ENCODE results near the gene FGR.
"Not testable (repeated sequence)": the region's sequence is repeated elsewhere in the genome, so short reads cannot be mapped to it uniquely, and the experiment has no call there.

FGR gene

DNA sequence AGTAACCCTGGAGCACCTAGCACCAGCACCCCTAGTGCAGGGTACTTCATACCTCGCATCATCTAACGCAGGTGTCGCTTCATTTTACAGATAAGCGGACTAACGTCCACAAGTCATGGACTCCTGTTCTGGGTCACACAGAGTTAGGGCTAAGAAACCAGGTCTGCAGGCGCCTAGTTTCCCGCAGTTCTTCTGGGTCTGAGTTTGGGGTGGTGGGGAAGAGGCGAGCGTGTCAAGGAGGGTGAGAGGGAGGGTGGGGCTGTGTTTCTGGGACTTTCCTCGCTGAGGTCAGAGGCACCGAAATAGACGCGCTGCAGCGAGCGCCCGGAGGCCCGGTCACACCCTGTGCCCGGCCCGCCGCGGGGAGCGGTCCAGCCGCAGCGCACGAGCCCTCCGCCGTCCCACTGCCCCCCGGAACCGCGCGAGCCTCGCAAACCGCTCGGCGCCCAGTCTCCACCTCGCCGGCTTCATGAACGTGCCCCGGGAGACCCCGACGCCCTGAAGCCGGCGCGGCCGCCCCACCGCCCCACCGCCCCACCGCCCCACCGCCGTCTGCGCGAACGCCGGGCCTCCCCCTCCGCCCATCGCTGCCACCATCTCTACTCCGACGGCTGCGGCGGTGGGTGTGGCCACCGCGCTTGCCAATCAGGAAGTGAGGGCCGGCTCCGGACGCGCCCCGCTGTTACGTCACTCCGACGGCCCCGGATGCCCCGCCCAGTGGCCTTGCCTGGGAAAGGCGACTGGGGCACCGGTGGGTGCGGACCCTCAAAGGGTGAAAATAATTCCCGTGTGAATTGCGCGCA, 24.7 kb upstream of the FGR start:
- DNase-seq, result peak; percentile 95

DNA sequence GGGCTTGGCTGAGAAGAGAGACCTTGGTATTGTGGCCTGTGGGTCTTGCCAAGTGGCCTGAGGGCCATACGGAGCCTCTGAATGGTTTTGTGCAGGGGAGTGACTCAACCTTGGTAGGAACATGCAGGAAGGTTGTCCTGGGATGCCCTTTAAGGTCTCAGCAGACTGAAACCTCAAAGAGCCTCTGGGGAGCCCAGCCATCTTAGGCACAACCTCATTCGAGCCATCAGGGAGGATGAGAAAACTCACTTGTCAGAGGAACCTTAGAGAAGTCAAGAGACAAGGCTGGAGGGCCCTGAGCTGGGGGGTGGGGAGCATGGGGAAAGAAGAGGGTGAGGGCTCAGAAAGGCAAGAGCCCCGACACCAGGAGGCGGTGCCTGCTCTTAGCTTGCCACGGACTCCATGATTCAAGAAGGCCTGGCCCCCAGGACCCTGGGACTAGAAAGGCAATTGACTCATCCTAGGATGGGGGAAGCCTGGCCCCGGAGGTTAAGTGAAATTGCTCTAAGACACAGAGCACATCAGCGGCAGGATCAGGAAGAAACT, 24.0 kb upstream of the FGR start:
- peak; percentile 37 for DNase-seq

DNA sequence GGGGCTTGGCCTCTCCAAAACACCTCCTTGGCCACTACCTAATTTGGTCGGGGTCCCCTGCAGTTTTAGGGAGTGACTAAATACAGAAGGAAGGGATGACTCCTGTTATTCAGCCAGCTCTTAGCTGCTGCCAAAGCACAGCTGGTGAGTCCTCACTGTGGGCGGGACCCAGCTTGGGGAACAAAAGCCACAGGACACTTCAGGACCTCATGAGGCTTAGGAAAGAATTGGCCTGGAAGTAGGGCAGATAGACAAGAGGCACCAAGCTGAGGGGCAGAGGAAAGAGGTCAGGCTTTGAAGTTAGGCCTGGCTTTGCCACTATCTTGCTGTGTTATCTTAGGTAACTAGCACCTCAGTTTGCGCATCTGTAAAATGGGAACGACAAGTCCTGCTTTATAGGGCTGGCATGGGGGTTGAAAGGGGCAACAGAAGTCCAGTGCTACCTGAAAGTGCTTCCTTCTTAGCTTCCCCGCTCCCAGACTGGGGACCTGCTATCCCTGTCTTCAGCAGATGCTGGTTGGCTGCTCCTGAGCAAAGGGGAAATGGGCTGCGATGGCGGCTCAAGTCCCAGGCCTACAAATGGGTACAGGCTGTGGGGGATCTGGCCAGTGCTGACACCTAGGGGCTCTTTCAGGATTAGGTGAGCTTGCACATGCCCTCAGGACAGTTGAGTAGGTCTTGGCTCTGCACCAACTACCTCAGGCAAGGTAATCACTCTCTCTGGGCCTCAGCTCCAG, 21.3 kb upstream of the FGR start:
- peak; percentile 69 for DNase-seq

DNA sequence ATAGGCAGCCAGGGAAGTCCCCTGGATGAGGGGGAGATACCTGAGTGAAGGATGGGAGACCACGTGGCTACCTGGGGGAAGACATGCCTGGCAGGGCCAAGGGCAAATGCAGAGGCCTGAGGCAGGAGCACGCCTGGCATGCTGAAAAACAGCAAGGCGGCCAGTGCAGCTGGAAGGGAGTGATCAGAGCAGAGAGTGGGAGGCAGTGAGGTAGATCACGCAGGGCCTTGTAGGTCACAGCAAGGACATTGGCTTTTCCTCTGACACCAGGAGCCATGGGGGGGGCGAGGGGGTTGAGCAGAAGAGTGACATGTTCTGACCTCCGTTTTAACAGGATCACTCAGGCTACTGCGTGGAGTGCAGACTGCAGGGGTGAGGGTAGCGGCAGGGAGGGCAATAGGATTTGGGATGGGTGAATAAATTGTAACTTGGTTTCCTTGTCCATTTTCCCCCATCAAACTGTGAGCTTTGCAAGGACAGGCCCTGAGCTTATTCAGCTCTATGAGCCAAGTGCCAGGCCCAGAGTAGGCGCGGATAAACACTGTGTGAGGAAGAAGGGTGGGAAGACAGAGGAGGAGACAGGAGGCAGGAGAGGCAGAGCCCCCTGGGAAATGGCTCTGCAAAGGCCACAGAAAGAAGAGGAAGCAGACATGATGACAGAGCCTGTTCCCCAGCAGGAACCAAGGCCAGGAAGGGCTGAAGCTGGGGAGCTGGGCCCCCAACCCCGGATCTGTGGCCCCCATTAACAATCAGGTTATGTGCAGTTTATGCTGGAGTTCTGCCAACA, 20.4 kb upstream of the FGR start:
- DNase-seq, result no peak

DNA sequence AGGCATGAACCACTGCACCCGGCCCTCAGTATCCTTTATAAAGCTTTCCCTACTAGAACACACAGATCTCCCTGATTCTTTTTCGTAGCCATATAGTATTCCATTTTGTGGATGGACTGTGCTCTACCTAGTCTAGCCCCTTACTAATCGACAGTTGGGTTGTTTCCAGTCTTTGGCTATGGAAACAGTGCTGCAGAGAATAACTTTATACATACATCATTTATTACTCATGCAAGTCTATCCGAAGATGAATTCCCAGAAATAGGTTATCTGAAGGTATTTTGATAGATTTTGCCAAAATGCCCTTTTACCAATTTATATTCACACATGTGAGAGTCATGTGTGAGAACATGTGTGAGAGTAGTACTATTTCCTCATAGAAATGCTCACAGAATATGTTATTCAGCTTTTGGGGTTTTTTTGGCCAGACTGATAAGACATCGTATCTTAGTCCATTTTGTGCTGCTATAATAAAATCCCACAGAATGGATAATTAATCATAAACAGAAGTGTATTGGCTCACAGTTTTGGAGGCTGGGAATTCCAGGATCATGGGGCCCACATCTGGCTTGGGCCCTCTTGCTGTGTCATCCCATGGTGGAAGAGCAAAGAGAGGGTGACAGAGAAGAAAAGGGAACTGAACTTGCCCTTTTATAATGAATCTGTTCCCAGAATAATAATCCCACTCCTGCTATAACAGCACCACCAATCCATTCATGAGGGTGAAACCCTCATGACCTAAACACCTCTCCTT, 17.3 kb upstream of the FGR start:
- no peak for DNase-seq

DNA sequence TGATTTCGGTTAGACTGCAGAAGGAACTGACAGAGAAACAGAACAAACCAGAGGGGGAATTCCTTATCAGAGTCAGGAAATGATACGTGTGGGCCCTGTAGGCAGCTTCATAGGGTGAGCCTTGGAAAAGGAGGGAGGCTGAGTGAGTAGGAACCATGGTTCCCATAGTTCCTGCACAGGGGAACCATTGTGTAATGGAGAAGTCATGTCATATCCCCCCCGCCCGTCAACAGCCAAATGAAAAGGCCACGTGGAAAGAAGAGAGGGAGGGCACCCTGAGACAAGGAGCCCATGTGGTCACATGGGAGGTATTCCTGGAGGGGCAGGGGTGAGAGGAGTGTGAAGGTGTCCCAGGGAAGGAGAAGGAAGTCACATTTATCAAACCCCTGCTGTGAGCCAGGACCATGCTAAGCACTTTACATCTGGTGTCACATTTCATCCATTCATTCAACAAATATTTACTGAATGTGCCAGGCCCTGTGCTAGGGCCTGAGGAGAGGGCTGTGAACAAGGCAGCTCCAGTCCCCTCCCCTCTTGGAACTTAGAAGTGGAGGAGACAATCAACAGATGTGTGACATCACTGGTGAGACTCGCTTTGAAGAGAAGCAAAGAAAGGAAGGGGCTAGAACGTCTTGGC, 15.7 kb upstream of the FGR start:
- DNase-seq, result peak; percentile 85

DNA sequence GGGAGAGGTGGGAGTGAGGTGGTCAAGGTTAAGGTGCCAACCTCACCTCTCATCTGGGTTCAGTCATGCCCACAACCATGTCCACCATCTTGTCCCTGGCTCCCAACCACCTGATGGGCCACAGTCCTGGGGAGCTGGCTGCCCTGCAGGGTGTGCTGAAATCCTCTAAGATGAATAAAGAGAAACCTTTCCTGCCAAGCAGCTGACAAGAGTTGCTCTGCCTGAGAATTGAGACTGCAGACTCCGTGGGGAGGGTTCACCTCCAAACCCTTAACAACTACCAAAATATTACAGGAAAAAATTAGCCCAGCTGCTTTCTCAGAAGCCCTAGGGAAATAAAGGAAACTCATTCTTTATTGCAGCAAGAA, 15.2 kb upstream of the FGR start:
- no peak for DNase-seq

DNA sequence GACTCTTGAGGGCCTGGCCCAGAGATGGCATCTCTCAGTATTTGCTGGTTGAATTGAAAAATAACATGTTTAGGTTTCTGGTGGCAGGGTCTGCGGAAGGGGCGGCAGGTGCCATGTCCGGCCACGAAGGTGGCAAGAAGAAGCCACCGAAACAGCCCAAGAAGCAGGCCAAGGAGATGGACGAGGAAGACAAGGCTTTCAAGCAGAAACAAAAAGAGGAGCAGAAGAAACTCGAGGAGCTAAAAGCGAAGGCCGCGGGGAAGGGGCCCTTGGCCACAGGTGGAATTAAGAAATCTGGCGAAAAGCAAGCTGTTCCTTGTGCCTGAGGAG, 14.3 kb upstream of the FGR start:
- no peak for DNase-seq

DNA sequence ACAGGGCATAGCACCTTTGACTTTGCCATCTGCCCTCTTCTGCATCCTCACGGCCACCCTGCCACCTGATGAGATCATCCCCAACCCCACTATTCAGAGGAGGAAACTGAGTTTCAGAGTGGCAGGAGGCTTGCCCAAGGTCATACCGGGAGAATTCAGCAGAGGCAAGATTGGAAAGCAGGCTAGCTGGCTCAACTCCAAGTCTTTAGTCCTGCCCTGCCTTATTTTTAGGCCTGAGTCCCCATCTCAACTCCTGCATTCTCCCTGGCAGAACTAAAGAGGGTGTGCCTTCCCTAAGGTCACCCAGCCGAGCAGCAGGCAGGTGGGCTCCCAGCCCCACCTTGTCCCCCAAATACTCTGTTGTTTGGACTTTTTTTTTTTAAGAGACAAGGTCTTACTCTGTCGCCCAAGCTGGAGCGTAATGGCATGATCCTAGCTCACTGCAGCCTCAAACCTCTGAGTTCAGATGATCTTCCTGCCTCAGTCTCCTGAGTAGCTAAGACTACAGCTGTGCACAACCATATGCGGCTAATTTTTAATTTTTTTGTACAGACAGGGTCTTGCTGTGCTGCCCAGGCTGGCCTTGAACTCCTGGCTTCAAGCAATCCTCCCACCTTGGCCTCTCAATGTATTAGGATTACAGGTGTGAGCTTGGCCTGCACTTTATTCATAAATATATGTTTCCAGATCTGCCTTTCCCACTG, 13.8 kb upstream of the FGR start:
- DNase-seq, result no peak

DNA sequence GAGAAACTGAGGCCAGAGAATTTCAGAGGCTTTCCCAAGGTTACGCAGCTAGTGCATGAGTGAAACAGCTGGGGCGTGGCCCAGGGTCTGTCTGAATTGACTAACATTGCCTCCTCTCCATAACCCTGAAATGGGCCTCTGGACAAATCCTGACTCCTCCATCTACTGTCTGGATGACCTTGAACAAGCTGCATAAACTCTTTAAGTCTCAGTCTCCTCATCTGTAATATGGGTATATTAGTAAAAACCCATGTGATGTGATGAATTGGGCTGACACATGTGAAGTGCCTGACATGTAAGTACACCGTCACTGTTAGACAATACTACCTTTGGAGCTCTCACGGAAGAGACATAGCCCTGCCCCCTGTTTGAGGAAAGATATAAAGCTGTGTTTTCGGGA, 12.3 kb upstream of the FGR start:
- DNase-seq, result no peak

DNA sequence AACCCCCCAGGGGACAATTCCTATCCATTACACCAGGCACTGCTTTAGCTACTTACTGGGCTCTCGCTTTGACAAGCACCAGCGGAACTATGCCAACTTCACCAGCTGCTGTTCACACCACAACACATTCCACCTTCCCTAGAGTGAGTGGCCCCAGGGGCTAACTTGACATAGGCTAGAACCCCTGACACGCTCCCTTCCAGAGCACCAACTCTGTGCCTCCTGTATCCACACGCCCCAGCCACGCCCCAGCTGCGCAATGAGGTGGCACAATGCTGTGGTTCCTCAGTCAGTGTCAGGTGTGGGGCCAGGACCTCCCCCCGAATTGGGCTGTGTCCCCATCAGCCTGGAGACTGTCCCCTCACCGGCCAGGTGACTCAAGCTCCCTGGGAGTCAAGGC, 11.7 kb upstream of the FGR start:
- no peak for DNase-seq

DNA sequence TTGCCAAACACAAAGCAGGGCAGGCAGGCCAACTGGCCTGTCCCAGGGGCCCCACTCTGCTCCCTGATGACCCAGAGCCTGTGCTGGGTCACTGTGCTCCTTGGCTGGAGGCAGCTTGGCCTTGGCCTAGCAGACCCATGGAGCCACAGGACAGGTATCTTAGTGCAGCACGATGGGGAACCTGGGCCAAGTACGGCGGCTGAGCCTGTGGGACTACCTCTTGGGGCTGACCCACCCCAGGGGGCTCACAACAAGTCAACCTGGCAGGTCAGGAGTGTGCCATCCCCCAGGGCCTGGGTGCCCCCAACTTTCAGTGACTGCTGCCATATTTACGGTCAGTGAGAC, 10.1 kb upstream of the FGR start:
- no peak for DNase-seq

DNA sequence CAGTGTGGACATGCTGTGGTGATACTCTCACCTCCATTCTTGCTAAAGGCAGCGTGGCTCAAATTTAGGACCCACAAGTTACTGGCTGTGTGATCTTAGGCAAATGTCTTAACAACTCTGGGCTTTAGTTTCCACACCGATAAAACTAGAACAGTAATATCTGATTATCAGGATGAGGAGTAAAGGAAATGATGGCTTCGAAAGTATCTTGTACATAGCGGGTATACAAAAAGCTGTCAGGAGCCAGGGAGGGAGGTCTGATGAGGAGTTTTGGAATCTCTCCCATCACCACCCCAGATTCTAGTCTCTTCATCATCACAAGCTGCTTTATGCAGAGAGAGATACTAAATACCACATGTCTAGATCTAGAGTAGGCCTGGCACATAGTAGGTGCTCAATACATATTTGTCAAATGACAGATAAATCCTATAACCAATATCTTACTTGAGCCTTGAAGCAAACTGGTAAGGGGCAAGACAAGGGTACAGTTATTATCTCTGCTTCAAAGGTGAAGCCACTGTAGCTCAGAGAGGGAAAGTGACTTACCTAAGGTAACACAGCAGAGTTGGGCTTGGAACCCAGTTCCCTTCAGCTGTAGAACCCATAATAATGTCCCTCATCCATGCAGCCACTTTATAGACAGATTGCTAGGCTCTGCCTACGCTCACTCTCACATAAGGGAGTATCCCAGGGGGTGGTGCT, 9.5 kb upstream of the FGR start:
- DNase-seq, result no peak

DNA sequence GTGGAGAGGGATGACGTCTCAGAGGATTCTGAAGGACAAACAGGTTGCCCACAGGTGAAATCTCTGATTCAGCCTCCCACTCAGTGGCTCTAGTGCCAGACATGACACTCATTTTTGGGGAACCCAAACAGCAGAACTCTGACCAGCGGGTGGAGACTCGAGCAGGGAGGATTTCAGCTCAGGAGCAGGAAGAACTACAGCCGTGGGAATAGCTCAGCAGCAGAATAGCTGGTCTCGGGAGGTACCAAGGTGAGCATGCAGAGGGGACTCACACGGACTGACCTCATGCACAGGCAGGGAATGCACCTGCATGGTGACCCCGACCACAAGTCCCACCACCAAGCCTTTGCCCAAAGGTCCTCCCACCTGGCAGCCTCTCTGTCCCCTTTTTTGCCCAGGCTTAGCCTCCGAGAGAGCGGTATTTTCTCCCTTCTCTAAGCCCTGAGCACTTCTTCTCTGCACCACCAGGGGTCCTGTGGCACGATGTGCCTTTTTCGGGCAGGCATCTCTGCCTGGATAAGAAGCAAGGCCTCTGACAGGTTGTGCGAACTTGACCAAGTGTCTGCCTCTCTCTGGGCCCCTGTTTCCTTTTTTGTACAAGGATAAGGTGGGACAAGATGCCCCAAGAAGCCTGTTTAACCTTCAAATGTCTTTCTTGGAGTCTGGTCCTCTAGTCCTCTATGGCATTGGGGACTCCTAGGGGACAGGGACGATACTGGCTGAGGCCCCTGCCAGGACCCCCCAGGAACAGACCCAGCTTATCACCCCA, 8.8 kb upstream of the FGR start:
- DNase-seq, result peak; percentile 79

DNA sequence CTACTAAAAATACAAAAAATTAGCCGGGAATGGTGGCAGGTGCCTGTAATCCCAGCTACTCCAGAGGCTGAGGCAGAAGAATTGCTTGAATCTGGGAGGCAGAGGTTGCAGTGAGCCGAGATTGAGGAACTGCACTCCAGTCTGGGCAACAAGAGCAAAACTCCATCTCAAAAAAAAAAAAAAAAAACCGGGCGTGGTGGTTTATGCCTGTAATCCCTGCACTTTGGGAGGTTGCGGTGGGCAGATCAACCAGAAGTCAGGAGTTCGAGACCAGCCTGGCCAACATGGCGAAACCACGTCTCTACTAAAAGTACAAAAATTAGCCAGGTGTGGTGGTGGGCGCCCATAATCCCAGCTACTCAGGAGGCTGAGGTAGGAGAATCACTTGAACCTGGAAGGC, 5.5 kb upstream of the FGR start:
- not testable (repeated sequence) for DNase-seq

DNA sequence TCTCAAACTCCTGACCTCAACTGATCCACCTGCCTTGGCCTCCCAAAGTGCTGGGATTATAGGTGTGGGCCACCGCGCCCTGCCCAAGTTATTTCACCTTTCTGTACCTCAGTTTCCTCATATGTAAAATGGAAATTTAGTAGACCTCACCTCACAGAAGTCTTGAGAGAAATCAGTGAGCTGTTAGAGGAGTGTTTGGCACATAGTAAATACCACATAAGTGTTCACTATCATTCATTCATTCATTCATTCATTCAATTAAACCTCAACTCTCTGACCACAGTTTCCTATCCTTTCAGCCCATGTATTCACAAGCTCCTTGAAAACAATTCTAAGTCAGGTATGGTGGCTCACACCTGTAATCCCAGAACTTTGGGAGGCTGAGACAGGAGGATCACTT, 3.8 kb upstream of the FGR start:
- no peak for DNase-seq

DNA sequence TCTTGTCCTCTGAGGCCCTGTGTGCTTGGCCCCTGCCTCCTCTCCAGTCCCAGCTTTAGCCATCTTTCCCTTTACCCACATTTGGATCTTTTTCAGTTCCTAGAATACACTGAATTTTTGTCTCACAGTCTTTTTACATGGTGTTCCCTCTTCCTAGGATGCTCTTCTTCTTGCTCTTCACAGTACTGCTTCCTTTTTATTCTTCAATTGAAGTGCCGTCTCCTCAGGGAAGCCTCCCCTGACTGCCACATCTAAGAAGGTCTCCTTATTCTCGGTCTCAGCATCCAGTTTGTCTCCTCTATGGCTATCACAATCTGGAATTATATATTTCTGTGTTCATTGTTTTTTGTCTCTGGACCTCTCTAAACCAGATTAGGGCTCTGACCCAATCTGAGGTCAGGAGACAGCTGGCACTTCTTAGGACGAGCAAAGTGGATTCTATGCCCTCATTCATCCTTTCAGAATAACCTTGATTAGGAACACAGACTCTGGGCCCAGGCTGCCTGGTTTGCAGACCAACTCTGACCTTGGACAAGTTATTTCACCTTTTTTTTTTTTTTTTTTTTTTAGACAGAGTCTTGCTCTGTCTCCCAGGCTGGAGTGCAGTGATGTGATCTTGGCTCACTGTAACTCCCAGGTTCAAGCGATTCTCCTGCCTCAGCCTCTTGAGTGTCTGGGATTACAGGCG, 3.2 kb upstream of the FGR start:
- no peak for DNase-seq

DNA sequence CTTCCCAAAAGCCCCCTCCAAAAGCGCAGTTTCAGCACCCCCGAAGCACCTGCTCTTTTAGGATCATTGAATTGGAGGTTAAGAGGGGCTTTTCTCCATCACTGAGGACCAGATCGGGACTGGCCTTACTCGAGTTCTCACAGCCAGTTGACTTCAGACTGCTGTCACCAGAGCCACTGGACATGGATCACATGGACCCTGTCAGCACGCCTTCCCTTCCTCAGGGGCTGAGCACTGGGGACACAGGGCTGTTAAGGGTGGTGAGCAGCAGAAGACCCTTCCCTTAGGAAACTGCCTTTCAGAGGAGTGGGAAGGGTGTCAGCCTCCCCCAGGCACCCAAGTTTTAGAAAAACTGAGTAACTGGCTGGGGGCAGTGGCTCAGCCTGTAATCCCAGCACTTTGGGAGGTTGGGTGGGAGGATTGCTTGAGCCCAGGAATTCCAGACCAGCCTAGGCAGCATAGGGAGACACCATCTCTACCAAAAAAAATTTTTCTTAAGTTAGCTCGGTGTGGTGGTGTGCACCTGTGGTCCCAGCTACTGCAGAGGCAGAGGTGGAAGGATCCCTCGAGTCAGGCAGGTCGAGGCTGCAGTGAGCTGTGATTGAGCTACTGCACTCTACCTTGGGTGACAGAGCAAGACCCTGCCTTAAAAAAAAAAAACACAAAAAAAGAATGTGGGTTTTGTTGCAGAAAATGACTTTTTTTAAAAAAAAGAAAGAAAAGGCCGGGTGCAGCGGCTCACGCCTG, 584 bp upstream of the FGR start:
- no peak for DNase-seq

All from DMS53 (cell line).